Esophagus squamous epithelium (tissue), 4 donors: ENCODE measurements around the gene DENND1A.
"Not testable (repeated sequence)": the region's sequence is repeated elsewhere in the genome, so short reads cannot be mapped to it uniquely, and the experiment has no call there.

ENCODE experiments used
- CTCF ChIP-seq, 6 experiments: fragments of 450-650 bp in 4 of 6; fragments of 200-600 bp in 2 of 6; sonication (generic) in 2 of 6; IDR thresholded peaks; one replicate each; pipeline ENCODE4 v1.5.1; 2016 to 2019; ENCODE audit warnings: antibody characterized with exemption in 6 of 6, mild to moderate bottlenecking in 4 of 6, moderate library complexity in 4 of 6
- POLR2A ChIP-seq, 4 donors: fragments of 450-650 bp; IDR thresholded peaks; one replicate each; pipeline ENCODE4 v1.6.1; 2017; ENCODE audit warnings: antibody characterized with exemption in 4 of 4, mild to moderate bottlenecking in 4 of 4, moderate library complexity in 3 of 4

GRCh38 chr9:123885834-123886233, 44.1 kb downstream of the DENND1A start:
- not testable (repeated sequence) for TF ChIP-seq CTCF, POLR2A (IDR thresholded peaks at IDR 0.05)
